Measurements from ENCODE around the gene NLRP3. TPM values are rescaled to one million over a fixed set of nuclear protein-coding genes. Genes with fewer than 3 reads are reported as not detected.

The NLRP3 gene
- total and polyA plus RNA-seq, 10 of the 15 experiments (the other 5 are each of a cell fraction or from before 2014, with no cell fraction given) = 1.8 to 10.4 (median 5.0) TPM

- TF ChIP-seq ETV6 (conservative IDR thresholded peaks at IDR 0.05 in 1 of 2, IDR thresholded peaks at IDR 0.05 in 1 of 2; ENCODE audit: borderline replicate concordance in 1 of 2, low read depth in 1 of 2) (0 out of 4 replicates have a peak, but pooled peaks of 1 of the 2 experiments have one; percentile 16), ZBTB33 (IDR thresholded peaks at IDR 0.05) (peak; percentile 90), SP1 (IDR thresholded peaks at IDR 0.05; ENCODE audit: low read depth, low read length) (no peak), SRF (IDR thresholded peaks at IDR 0.05; ENCODE audit: low read depth in 2 of 2, low read length in 2 of 2) (no peak), RBBP5 (conservative IDR thresholded peaks at IDR 0.05) (no peak), EED (IDR thresholded peaks at IDR 0.05; ENCODE audit: low read depth) (peak; percentile 19; the same call in 1 of the 2 replicates), NR2C1 (IDR thresholded peaks at IDR 0.05) (no peak), RFX5 (IDR thresholded peaks at IDR 0.05; ENCODE audit: low read depth, low read length) (no peak), ZNF622 (IDR thresholded peaks at IDR 0.05) (no peak)
Measured at GRCh38 chr1:247437551-247438505, 21.9 kb downstream of the NLRP3 start (continued).
